ENCODE results near the gene ZNF853. TPM values are rescaled to one million over a fixed set of nuclear protein-coding genes. Genes with fewer than 3 reads are reported as not detected.

ZNF853 gene
- total and polyA plus RNA-seq, 4 experiments from 2014 or later = 0.34 to 2.2 (median 2.0) TPM

DNA sequence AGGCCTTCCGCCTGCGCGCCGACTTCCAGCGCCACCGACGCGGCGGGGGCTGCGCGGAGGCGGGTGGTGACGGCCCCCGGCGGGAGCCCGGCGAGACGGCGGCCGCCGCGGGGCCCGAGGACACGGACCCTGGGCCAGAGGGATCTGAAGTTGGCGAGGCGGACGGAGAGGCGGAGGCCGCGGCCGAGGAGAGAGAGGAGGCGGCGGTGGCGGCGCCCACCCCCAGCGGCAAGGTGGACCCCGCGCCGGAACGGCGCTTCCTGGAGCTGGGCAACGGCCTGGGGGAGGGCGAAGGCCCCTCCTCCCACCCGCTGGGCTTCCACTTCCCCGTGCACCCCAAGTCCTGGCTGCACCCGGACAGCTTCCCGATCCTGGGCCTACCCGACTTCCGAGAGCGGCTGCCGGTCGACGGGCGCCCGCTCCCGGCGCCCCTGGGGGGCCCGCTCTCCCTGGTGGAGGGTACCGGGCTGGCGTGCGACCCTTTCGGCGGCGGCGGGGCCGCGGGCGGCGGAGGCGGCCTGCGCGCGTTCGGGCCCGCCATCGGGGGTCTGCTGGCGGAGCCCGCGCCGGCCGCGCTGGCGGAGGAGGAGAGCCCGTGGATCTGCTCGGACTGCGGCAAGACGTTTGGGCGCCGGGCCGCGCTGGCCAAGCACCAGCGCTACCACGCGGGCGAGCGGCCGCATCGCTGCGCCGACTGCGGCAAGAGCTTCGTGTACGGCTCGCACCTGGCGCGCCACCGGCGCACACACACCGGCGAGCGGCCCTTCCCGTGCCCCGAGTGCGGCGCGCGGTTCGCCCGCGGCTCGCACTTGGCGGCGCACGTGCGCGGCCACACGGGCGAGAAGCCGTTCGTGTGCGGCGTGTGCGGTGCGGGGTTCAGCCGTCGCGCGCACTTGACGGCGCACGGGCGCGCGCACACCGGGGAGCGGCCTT is 37.9 kb downstream of the ZNF853 start:
- Histone ChIP-seq H3K27ac (ENCODE audit: low read depth, low read length) (no peak overlapping the region), H3K4me3 (ENCODE audit: low read length in 2 of 2) (no peak overlapping the region), H3K4me1 (ENCODE audit: insufficient read depth, low read length) (no peaks in the 10 kb centered on the region), H3K27me3 (ENCODE audit: insufficient read depth, low read length) (no peaks in the 10 kb centered on the region), H3K9me3 (ENCODE audit: control insufficient read depth in 1 of 2, low read length in 2 of 2) (no peaks in the 10 kb centered on the region), H3K36me3 (ENCODE audit: insufficient read depth, low read length) (peaks cover 18% of the 10 kb centered on the region)
- no peak for DNase-seq
- ChIA-PET POLR2A (ENCODE audit: partially characterized antibody) (no interaction called here), CTCF (ENCODE audit: partially characterized antibody) (no interaction called here)
- no peak overlapping the region for H3K4me3 Mint-ChIP-seq
- H3K27ac Mint-ChIP-seq = no peak overlapping the region
- H3K27me3 Mint-ChIP-seq = no peaks in the 10 kb centered on the region
- peaks cover 0 to 6% (median under 1%) of the 10 kb centered on the region in 4 donors for H3K4me1 Mint-ChIP-seq
- intact Hi-C loops (cut with micrococcal nuclease) = no loop called here
- peaks cover 0 to 10% (median 4%) of the 10 kb centered on the region in 8 donors for H3K9me3 Mint-ChIP-seq
- H3K36me3 Mint-ChIP-seq = peaks cover 25 to 33% of the 10 kb centered on the region in 2 donors

DNA sequence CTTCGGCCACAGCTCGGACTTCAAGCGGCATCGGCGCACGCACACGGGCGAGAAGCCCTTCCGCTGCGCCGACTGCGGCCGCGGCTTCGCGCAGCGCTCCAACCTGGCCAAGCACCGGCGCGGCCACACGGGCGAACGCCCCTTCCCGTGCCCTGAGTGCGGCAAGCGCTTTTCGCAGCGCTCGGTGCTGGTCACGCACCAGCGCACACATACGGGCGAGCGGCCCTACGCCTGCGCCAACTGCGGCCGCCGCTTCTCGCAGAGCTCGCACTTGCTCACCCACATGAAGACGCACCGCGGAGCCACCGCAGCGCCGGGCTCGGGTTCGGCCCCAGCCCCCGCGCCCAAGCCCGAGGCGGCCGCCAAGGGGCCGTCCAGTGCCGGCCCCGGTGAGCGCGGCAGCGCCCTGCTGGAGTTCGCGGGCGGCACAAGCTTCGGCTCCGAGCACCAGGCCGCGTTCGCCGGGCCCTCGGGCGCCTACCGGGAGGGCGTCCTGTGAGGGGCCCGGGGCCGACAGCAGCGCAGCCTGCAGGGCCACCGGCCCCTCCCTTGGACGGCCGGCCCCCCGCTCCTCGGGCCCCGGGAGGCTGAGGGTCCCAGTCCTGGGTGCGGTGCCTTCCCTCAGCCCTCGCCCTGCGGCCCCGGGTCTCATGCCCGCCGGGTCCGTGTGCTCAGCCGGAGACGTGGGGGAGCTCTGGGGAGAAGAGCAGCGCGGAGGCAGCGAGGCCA is 38.9 kb downstream of the ZNF853 start:
- Histone ChIP-seq H3K9me3 (ENCODE audit: control insufficient read depth in 1 of 2, low read length in 2 of 2) (no peaks in the 10 kb centered on the region), H3K27ac (ENCODE audit: low read depth, low read length) (no peak overlapping the region), H3K27me3 (ENCODE audit: insufficient read depth, low read length) (no peaks in the 10 kb centered on the region), H3K36me3 (ENCODE audit: insufficient read depth, low read length) (peaks cover 12% of the 10 kb centered on the region), H3K4me3 (ENCODE audit: low read length in 2 of 2) (no peak overlapping the region), H3K4me1 (ENCODE audit: insufficient read depth, low read length) (no peaks in the 10 kb centered on the region)
- no peaks in the 10 kb centered on the region for H3K27me3 Mint-ChIP-seq
- peaks cover 0 to 6% (median under 1%) of the 10 kb centered on the region in 4 donors for H3K4me1 Mint-ChIP-seq
- intact Hi-C loops (cut with micrococcal nuclease) = no loop called here
- ChIA-PET POLR2A (ENCODE audit: partially characterized antibody) (no interaction called here), CTCF (ENCODE audit: partially characterized antibody) (no interaction called here)
- H3K27ac Mint-ChIP-seq = no peak overlapping the region
- DNase-seq = no peak
- H3K4me3 Mint-ChIP-seq = no peak overlapping the region
- H3K9me3 Mint-ChIP-seq = peaks cover 0 to 10% (median 4%) of the 10 kb centered on the region in 8 donors
- H3K36me3 Mint-ChIP-seq = peaks cover 24 to 33% of the 10 kb centered on the region in 2 donors

DNA sequence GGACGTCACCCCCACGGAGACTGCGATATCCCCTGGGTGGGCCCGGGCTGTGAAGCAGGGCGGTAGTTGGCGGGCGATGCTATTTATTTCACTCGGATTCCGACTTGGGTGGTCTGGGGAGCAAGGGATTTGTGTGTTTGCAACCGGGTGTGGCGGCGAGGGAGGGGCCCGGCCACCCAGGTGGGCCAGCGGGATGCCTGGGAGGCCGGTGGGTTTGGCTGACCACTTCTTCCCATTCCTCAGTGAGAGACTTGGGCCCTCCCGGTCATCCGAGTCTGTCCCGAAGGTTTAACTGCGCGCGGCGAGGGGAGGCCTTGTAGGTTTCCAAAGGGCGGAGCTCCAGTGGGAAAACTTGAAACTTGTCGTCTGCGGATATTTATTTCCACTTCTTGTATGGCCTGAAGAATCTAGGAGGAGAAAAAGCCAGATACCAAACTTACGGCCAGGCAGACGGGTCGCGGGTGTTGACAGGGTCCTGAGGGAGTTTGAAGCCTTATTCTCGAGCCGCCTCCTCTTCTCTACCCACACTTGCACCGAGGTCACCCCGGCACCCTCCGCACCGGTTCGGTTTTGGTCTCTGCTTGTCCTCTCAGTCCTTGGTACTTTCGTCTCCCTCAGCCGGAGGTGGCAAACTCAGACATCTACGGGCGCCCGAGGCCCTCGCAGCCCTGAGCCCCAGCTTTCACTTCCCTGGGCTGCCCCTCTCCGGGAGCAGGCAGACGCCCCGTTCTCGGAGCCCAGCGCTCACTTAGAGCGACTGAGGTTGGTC is 39.6 kb downstream of the ZNF853 start:
- intact Hi-C loops (cut with micrococcal nuclease) = no loop called here
- no peak overlapping the region for H3K4me3 Mint-ChIP-seq

DNA sequence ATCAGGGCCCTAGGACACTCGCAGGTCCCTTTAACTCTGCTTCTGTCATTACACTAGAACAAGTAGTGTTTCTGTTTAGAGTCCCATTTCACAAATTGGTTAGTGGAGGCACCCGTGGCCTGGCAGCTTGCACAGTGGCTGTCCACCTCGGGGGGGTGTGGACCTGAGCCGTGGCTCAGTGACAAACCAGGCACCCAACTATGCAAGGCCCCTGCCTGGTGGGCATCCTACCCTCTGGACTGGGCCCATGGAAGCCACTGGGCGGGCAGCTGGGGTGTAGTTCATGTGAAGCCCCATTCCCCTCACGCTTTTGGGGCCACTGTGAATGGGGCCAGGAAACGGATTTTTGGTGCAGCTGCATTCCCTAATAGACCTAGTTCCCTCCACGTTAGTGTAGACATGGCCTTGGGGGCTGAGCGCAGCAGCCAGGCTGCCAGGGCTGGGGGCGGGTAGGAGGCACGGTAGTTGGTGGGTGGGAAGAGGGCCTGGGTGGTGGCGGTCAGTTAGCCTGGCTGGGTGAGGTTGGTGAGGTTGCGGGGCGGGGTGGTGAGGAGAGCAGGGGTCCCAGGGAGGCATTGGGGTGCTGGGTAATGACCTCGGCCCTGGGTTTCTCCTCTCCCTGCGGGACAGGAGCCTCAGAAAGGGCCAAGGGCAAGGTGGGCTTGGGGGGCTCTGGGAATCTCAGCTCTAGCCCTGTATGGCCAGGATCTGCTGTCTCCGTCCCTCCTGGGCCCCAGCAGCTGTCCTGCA is 40.4 kb downstream of the ZNF853 start:
- ChIA-PET CTCF (ENCODE audit: partially characterized antibody) (no interaction called here), POLR2A (ENCODE audit: partially characterized antibody) (no interaction called here)
- peaks cover 8% of the 10 kb centered on the region for H3K36me3 ChIP-seq (ENCODE audit: insufficient read depth, low read length)
- H3K4me3 Mint-ChIP-seq = no peak overlapping the region
- H3K27me3 Mint-ChIP-seq = no peaks in the 10 kb centered on the region
- intact Hi-C loops (cut with micrococcal nuclease) = no loop called here
- H3K4me1 ChIP-seq (ENCODE audit: insufficient read depth, low read length) = no peaks in the 10 kb centered on the region
- no peaks in the 10 kb centered on the region for H3K9me3 ChIP-seq (ENCODE audit: control insufficient read depth in 1 of 2, low read length in 2 of 2)
- DNase-seq = no peak
- H3K4me3 ChIP-seq (ENCODE audit: low read length in 2 of 2) = no peak overlapping the region
- H3K27ac ChIP-seq (ENCODE audit: low read depth, low read length) = no peak overlapping the region
- no peaks in the 10 kb centered on the region for H3K27me3 ChIP-seq (ENCODE audit: insufficient read depth, low read length)
- H3K4me1 Mint-ChIP-seq = peaks cover 0 to 6% (median under 1%) of the 10 kb centered on the region in 4 donors
- no peak overlapping the region for H3K27ac Mint-ChIP-seq
- peaks cover 15 to 23% of the 10 kb centered on the region in 2 donors for H3K36me3 Mint-ChIP-seq
- peaks cover 0 to 8% (median 2%) of the 10 kb centered on the region in 8 donors for H3K9me3 Mint-ChIP-seq

More for the DNA sequence above, 39.6 kb downstream of the ZNF853 start:
- peaks cover 23 to 31% of the 10 kb centered on the region in 2 donors for H3K36me3 Mint-ChIP-seq
- H3K36me3 ChIP-seq (ENCODE audit: insufficient read depth, low read length) = peaks cover 8% of the 10 kb centered on the region
- ChIA-PET CTCF (ENCODE audit: partially characterized antibody) (no interaction called here), POLR2A (ENCODE audit: partially characterized antibody) (no interaction called here)
- H3K27me3 ChIP-seq (ENCODE audit: insufficient read depth, low read length) = no peaks in the 10 kb centered on the region
- no peak for DNase-seq
- H3K4me3 ChIP-seq (ENCODE audit: low read length in 2 of 2) = no peak overlapping the region
- no peaks in the 10 kb centered on the region for H3K9me3 ChIP-seq (ENCODE audit: control insufficient read depth in 1 of 2, low read length in 2 of 2)
- no peak overlapping the region for H3K27ac Mint-ChIP-seq
- H3K4me1 ChIP-seq (ENCODE audit: insufficient read depth, low read length) = no peaks in the 10 kb centered on the region
- H3K4me1 Mint-ChIP-seq = peaks cover 0 to 6% (median under 1%) of the 10 kb centered on the region in 4 donors
- no peak overlapping the region for H3K27ac ChIP-seq (ENCODE audit: low read depth, low read length)
- H3K9me3 Mint-ChIP-seq = peaks cover 0 to 10% (median 4%) of the 10 kb centered on the region in 8 donors
- no peaks in the 10 kb centered on the region for H3K27me3 Mint-ChIP-seq

DNA sequence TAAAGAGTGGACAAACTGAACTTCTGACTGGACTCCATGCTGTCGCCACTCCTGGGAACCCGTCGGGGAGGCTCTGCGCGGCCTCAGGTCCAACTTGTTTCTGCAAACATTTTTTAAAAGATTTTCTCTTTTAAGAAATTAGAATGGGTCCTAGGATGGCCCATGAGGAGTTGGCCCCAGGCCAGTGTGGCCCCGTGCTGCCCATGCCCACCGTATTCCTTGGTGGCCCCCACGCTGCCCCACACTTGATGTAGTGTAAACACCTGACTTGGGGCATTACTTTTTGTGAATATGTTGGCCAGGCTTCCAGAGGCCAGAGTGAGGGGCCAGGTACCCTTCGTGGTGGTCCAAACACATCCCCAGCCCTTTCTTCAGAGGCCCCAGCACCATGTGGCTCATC is 41.0 kb downstream of the ZNF853 start:
- Histone ChIP-seq H3K27ac (ENCODE audit: low read depth, low read length) (no peak overlapping the region), H3K9me3 (ENCODE audit: control insufficient read depth in 1 of 2, low read length in 2 of 2) (no peaks in the 10 kb centered on the region), H3K4me3 (ENCODE audit: low read length in 2 of 2) (no peak overlapping the region), H3K27me3 (ENCODE audit: insufficient read depth, low read length) (no peaks in the 10 kb centered on the region), H3K4me1 (ENCODE audit: insufficient read depth, low read length) (no peaks in the 10 kb centered on the region), H3K36me3 (ENCODE audit: insufficient read depth, low read length) (peaks cover 8% of the 10 kb centered on the region)
- H3K4me1 Mint-ChIP-seq = peaks cover 0 to 6% (median under 1%) of the 10 kb centered on the region in 4 donors
- peaks cover 10 to 19% of the 10 kb centered on the region in 2 donors for H3K36me3 Mint-ChIP-seq
- ChIA-PET CTCF (ENCODE audit: partially characterized antibody) (no interaction called here), POLR2A (ENCODE audit: partially characterized antibody) (no interaction called here)
- H3K9me3 Mint-ChIP-seq = peaks cover 0 to 5% (median 0%) of the 10 kb centered on the region in 8 donors
- no peak overlapping the region for H3K4me3 Mint-ChIP-seq
- intact Hi-C loops (cut with micrococcal nuclease) = no loop called here
- H3K27ac Mint-ChIP-seq = no peak overlapping the region
- H3K27me3 Mint-ChIP-seq = no peaks in the 10 kb centered on the region
- DNase-seq = no peak

DNA sequence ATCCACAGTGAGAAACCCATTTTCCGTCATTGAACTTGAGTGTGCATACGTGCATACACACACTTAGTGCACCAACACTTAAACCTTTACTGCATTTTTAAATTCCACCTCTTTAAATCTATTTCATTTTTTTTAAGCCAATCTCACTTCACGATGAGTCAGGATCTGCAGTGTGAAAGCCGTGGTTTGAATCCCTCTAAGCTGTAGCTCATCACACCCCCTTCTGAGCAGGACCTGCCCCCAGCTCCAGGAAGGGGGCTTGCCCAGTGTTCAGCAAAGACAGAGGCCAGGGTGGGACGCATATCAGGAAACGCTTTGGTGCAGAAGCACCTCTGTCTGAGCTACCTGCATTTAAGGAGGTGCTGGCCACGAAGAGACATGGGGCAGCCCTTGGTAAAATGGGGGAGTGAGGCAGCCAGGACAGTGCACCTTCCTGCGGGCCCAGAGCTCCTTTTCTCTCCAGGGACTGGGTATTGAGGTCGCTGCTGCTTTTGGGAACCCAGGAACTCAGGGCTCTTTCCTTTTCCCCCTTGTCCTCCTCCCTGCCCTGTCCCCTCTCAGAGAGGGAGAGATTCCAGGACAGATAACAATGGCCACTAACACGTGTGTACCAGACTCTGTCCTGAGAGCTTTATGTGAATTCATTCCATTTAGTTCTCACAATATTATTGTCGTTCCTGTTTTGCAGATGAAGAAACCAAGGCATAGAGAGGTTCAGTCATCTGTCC is 43.4 kb downstream of the ZNF853 start:
- H3K4me3 ChIP-seq (ENCODE audit: low read length in 2 of 2) = no peak overlapping the region
- POLR2A ChIA-PET (ENCODE audit: partially characterized antibody) = no interaction called here
- intact Hi-C loops (cut with micrococcal nuclease) = no loop called here
- peaks cover 0 to 5% (median 0%) of the 10 kb centered on the region in 8 donors for H3K9me3 Mint-ChIP-seq
- H3K27me3 Mint-ChIP-seq = peaks cover 3% of the 10 kb centered on the region in 2 donors
- no peak overlapping the region for H3K27ac Mint-ChIP-seq
- H3K9me3 ChIP-seq (ENCODE audit: control insufficient read depth in 1 of 2, low read length in 2 of 2) = no peaks in the 10 kb centered on the region
- DNase-seq = no peak
- H3K4me1 ChIP-seq (ENCODE audit: insufficient read depth, low read length) = no peaks in the 10 kb centered on the region
- H3K27me3 ChIP-seq (ENCODE audit: insufficient read depth, low read length) = no peaks in the 10 kb centered on the region
- H3K36me3 Mint-ChIP-seq = peaks cover 8 to 10% of the 10 kb centered on the region in 2 donors
- no peak overlapping the region for H3K27ac ChIP-seq (ENCODE audit: low read depth, low read length)
- peaks cover 0 to 9% (median under 1%) of the 10 kb centered on the region in 4 donors for H3K4me1 Mint-ChIP-seq
- peak overlapping the region in 1 of 8 donors; percentile 41 for H3K4me3 Mint-ChIP-seq
- H3K36me3 ChIP-seq (ENCODE audit: insufficient read depth, low read length) = no peaks in the 10 kb centered on the region
- CTCF ChIA-PET (ENCODE audit: partially characterized antibody) = no interaction called here
